T-helper 9 cell (primary cell): ENCODE measurements around the gene MSMP.
A peak's percentile ranks its signal among the peaks of the same experiment; 100 is the strongest.

Experiments
- DNase-seq: peaks from one replicate; pipeline ENCODE4 v3.0.0-alpha.2; 2020

MSMP gene

GRCh38 chr9:35741740-35742139 is 12.3 kb downstream of the MSMP start:
- DNase-seq, result no peak

GRCh38 chr9:35740243-35740642 is 13.8 kb downstream of the MSMP start:
- DNase-seq, result no peak

GRCh38 chr9:35738924-35739323 is 15.2 kb downstream of the MSMP start:
- no peak for DNase-seq

- no peak for DNase-seq
Observed at GRCh38 chr9:35738186-35738585, 15.9 kb downstream of the MSMP start.

GRCh38 chr9:35737143-35737542 is 16.9 kb downstream of the MSMP start:
- DNase-seq, result no peak

GRCh38 chr9:35736201-35736633 is 17.9 kb downstream of the MSMP start:
- DNase-seq, result peak; percentile 39

- no peak for DNase-seq
Observed at GRCh38 chr9:35734096-35734495, 20.0 kb downstream of the MSMP start.

GRCh38 chr9:35732800-35733541 is 21.1 kb downstream of the MSMP start:
- DNase-seq, result no peak

GRCh38 chr9:35732185-35732799 is 21.8 kb downstream of the MSMP start, which contains the start of the genes CREB3 and TLN1:
TSS of gene CREB3 (plus strand) at chr9:35732666. CDS start at chr9:35732773, 107 bp downstream.
TSS of gene TLN1 (minus strand) at chr9:35732195. CDS start at chr9:35725694, 6,501 bp downstream.
- DNase-seq, result peak; percentile 89

GRCh38 chr9:35731415-35732184 is 22.5 kb downstream of the MSMP start:
- no peak for DNase-seq

GRCh38 chr9:35730486-35730854 is 23.6 kb downstream of the MSMP start:
- no peak for DNase-seq

GRCh38 chr9:35729700-35730485 is 24.2 kb downstream of the MSMP start:
- peak; percentile 25 for DNase-seq

- no peak for DNase-seq
Observed at GRCh38 chr9:35729101-35729500, 25.0 kb downstream of the MSMP start.

- DNase-seq, result no peak
Observed at GRCh38 chr9:35728041-35728971, 25.8 kb downstream of the MSMP start.

GRCh38 chr9:35727676-35728040 is 26.4 kb downstream of the MSMP start:
- no peak for DNase-seq

- no peak for DNase-seq
Observed at GRCh38 chr9:35726931-35727330, 27.1 kb downstream of the MSMP start.

GRCh38 chr9:35725362-35725761 is 28.7 kb downstream of the MSMP start:
- no peak for DNase-seq

- no peak for DNase-seq
Observed at GRCh38 chr9:35723908-35724307, 30.2 kb downstream of the MSMP start.

GRCh38 chr9:35723426-35723825 is 30.6 kb downstream of the MSMP start:
- no peak for DNase-seq

- no peak for DNase-seq
Observed at GRCh38 chr9:35719546-35719945, 34.5 kb downstream of the MSMP start.

- DNase-seq, result no peak
Observed at GRCh38 chr9:35718721-35719511, 35.2 kb downstream of the MSMP start.
